NK-92 (cell line): ENCODE data around the gene PCYT1A.
"Not testable (repeated sequence)": the region's sequence is repeated elsewhere in the genome, so short reads cannot be mapped to it uniquely, and the experiment has no call there.

Experiments
- DNase-seq: peaks from one replicate; lab custom pipeline; 2025; ENCODE audit not compliant: unreplicated experiment; lab: John Stamatoyannopoulos, UW

The PCYT1A gene

GRCh38 chr3:196193736-196194541, 93.6 kb downstream of the PCYT1A start:
- no peak for DNase-seq

- no peak for DNase-seq
Measured at GRCh38 chr3:196193133-196193735, 94.3 kb downstream of the PCYT1A start.

- DNase-seq: no peak
Measured at GRCh38 chr3:196192524-196193051, 94.9 kb downstream of the PCYT1A start.

GRCh38 chr3:196192036-196192523, 95.4 kb downstream of the PCYT1A start:
- DNase-seq: no peak

- DNase-seq: no peak
Measured at GRCh38 chr3:196189566-196190347, 97.8 kb downstream of the PCYT1A start.

DNA sequence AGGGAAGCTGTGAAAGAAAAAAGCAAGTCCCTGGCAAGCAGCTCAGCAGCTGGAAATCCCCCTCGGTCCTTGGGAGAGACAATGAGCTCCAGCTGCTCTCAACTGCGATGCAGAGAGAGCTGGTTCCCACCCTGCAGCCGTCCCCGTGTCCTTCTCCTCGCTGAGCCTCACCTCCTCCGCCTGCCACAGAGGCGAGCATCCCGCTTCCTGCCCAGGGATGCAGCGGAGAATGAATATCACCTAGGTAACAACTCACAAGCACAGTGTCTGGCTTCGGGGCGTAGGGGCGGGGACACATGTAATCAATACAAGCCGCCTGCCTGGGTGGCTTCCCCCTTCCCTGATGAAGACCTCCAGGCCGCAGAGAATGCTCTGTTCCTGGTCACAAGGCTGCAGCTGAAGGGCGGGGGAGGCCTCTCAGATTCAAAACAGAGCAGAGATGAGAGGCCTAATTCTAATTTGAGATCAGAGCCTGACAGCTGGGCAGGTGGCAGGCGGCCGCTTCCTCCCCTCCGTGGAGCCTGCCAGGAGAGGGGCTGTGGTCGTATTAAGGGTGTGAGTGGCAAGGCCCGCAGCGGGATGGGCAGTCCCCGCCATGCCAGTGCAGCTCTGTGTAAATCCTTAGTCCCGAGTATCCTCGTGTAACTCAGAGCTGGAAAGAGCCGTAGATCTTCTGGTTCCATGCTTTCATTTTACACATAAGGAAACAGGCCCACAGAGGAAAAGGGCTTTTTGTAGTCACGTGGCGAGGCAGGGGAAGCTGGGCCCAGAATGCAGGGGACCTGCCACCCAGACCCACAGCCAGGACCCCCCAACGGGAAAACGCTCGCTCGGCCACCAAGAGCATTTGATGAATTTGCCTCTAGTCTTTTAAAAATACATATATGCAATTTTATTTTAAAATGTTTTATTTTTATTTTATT, 100.6 kb downstream of the PCYT1A start:
- no peak for DNase-seq

DNA sequence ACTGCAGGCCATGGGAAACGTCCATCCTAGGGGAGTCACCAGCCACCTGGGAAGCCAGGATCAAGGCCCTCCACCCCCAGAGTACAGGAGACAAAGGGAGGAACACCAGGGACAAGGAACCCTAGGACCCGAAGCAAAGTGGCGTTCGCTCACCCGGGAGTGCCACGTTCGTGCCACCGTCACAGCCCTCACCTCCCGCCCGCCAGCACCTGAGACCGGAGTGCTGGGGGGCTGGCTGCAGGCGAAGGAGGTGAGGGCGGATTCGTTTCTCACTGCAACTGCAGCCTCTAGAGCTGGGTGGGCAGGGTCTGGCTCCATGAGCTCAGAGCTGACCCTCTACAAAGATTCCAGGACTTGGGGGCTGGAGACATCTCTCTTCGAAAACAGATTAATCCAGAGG, 102.6 kb downstream of the PCYT1A start:
- DNase-seq: no peak

DNA sequence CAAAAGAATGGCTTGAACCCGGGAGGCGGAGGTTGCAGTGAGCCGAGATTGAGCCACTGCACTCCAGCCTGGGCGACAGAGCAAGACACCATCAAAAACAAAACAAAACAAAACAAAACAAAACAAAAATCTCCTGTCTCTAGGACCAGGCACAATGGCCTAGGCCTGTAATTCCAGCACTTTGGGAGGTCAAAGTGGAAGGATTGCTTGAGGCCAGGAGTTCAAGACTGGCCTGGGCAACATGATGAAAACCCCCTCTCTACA, 103.4 kb downstream of the PCYT1A start:
- not testable (repeated sequence) for DNase-seq

DNA sequence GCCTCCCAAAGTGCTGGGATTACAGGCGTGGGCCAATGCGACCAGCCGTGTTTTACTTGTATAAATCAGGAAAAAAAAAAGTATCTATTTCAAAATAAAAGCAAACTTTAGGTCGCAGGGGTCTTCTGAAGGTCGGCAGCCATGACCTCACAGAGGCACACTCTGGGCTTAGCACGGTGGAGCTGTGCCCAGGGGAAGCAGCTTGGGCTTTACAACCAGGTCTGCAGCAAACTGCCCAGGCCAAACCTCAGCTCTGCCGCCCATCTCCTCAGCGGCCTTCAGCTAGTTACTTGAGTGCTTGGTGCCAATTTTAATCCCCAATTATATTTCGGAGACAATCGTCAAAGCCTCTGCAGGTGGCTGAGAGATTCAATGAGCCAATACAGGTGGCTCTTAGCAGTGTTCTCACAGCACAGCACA, 106.4 kb downstream of the PCYT1A start:
- no peak for DNase-seq

DNA sequence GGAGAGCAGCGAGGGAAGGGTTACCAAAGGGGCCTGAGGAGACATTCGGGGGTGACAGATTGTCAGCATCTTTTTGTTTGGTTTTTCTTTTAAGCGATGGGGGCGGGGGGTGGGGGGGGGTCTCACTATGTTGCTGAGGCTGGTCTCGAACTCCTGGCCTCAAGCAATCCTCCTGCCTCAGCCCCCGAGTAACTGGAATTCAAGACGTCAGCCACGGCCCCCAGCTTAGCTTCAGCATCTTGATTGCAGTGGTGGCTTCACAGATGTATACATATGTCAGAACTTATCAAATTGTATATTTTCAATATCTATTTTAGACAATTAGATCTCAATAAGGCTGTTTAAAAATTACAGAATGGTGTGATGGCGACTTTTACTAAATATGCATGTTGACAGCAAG, 107.2 kb downstream of the PCYT1A start:
- DNase-seq: no peak
